HEK293 (cell line): Measurements from ENCODE around the gene CX3CL1.

Source experiments
- CTCF ChIA-PET: fragments of 350-600 bp; formaldehyde crosslinking; extraction: SDS; loops from one replicate; lab custom pipeline; 2021; ENCODE audit warnings: antibody characterized with exemption; lab: Yijun Ruan, JAX
- POLR2A ChIA-PET: fragments of 300-600 bp; formaldehyde crosslinking; extraction: SDS; loops from one replicate; lab custom pipeline; 2020; ENCODE audit warnings: antibody characterized with exemption, inconsistent platforms; lab: Yijun Ruan, JAX
- H3K27ac ChIP-seq: fragments of 200-500 bp; sonication (Bioruptor generic); 2 replicates; pipeline ENCODE4 v1.5.1; 2014; ENCODE audit warnings: low read depth, low read length, control low read depth, inconsistent platforms; ENCODE audit errors: extremely low read depth
- H3K36me3 ChIP-seq, 2 experiments: fragments of 200-500 bp in 1 of 2; sonication (Bioruptor generic) in 1 of 2; 1 replicate in 1 of 2; 2 replicates in 1 of 2; pipeline ENCODE4 v1.5.1; 2014 to 2017; ENCODE audit warnings: inconsistent platforms in 2 of 2, low read length in 2 of 2; ENCODE audit not compliant: control insufficient read depth in 2 of 2, insufficient read depth in 1 of 2
- H3K4me1 ChIP-seq: fragments of 200-500 bp; sonication (Bioruptor generic); 2 replicates; pipeline ENCODE4 v1.5.1; 2014; ENCODE audit warnings: mild to moderate bottlenecking, low read length, inconsistent platforms; ENCODE audit not compliant: control insufficient read depth, insufficient read depth
- H3K4me3 ChIP-seq: 2 replicates; pipeline ENCODE4 v1.5.1; 2011; ENCODE audit warnings: low read depth, mild to moderate bottlenecking, control low read depth, low read length, moderate library complexity
- H3K9me3 ChIP-seq: fragments of 200-500 bp; sonication (Bioruptor generic); 2 replicates; pipeline ENCODE4 v1.5.1; 2014; ENCODE audit warnings: low read depth, low read length, inconsistent platforms; ENCODE audit not compliant: control insufficient read depth, insufficient read depth
- IKZF3 ChIP-seq: fragments of 450-650 bp; IDR thresholded peaks from 2 replicates; pipeline ENCODE4 v1.5.0; 2018; ENCODE audit warnings: missing biosample characterization, mild to moderate bottlenecking, missing genetic modification characterization, moderate library complexity
- OVOL3 ChIP-seq: fragments of 450-650 bp; formaldehyde crosslinking; IDR thresholded peaks from 2 replicates; pipeline ENCODE4 v1.5.1; 2016; ENCODE audit warnings: missing biosample characterization, missing genetic modification characterization
- TCF7L2 ChIP-seq: IDR thresholded peaks from 2 replicates; pipeline ENCODE4 v1.6.1; 2011; ENCODE audit warnings: low read depth, mild to moderate bottlenecking, inconsistent platforms, low read length, moderate library complexity, borderline replicate concordance
- ZBTB1 ChIP-seq: fragments of 450-650 bp; formaldehyde crosslinking; IDR thresholded peaks from 2 replicates; pipeline ENCODE4 v1.5.1; 2016; ENCODE audit warnings: missing biosample characterization, missing genetic modification characterization
- ZBTB7A ChIP-seq: fragments of 450-650 bp; formaldehyde crosslinking; IDR thresholded peaks from 2 replicates; pipeline ENCODE4 v1.5.1; 2016; ENCODE audit warnings: low read depth, missing biosample characterization, missing genetic modification characterization
- ZFP3 ChIP-seq: fragments of 450-650 bp; formaldehyde crosslinking; IDR thresholded peaks from 2 replicates; pipeline ENCODE4 v1.5.1; 2016; ENCODE audit warnings: low read depth, missing biosample characterization, missing genetic modification characterization
- ZFP69B ChIP-seq: fragments of 450-650 bp; formaldehyde crosslinking; IDR thresholded peaks from 2 replicates; pipeline ENCODE4 v1.5.1; 2016; ENCODE audit warnings: missing biosample characterization, missing genetic modification characterization
- ZNF114 ChIP-seq: fragments of 450-650 bp; formaldehyde crosslinking; IDR thresholded peaks from 2 replicates; pipeline ENCODE4 v1.5.0; 2017; ENCODE audit warnings: missing biosample characterization, missing genetic modification characterization
- ZNF221 ChIP-seq: fragments of 450-650 bp; formaldehyde crosslinking; IDR thresholded peaks from 2 replicates; pipeline ENCODE4 v1.5.1; 2017; ENCODE audit warnings: missing biosample characterization, missing genetic modification characterization, borderline replicate concordance
- ZNF350 ChIP-seq: fragments of 450-650 bp; formaldehyde crosslinking; IDR thresholded peaks from 2 replicates; pipeline ENCODE4 v1.5.0; 2017; ENCODE audit warnings: missing biosample characterization, mild to moderate bottlenecking, missing genetic modification characterization
- ZNF544 ChIP-seq: fragments of 450-650 bp; formaldehyde crosslinking; IDR thresholded peaks from 2 replicates; pipeline ENCODE4 v1.5.0; 2017; ENCODE audit warnings: missing biosample characterization, missing genetic modification characterization
- ZNF555 ChIP-seq: fragments of 450-650 bp; formaldehyde crosslinking; conservative IDR thresholded peaks from 2 replicates; pipeline ENCODE4 v1.5.1; 2017; ENCODE audit warnings: missing biosample characterization, mild to moderate bottlenecking, missing genetic modification characterization, inconsistent platforms
- ZNF585B ChIP-seq: fragments of 450-650 bp; formaldehyde crosslinking; IDR thresholded peaks from 2 replicates; pipeline ENCODE4 v1.5.1; 2016; ENCODE audit warnings: missing biosample characterization, missing genetic modification characterization
- ZNF621 ChIP-seq: fragments of 450-650 bp; formaldehyde crosslinking; IDR thresholded peaks from 2 replicates; pipeline ENCODE4 v1.5.1; 2017; ENCODE audit warnings: missing biosample characterization, missing genetic modification characterization
- ZNF626 ChIP-seq: fragments of 450-650 bp; sonication (Bioruptor Pico); formaldehyde crosslinking; IDR thresholded peaks from 2 replicates; pipeline ENCODE4 v1.5.1; 2018; ENCODE audit warnings: missing biosample characterization, missing genetic modification characterization, inconsistent platforms
- ZNF837 ChIP-seq: fragments of 450-650 bp; formaldehyde crosslinking; IDR thresholded peaks from 2 replicates; pipeline ENCODE4 v1.5.1; 2016; ENCODE audit warnings: missing biosample characterization, missing genetic modification characterization
- TF ChIP-seq, protein P1 (sequence below): fragments of 450-650 bp; formaldehyde crosslinking; IDR thresholded peaks from 2 replicates; pipeline ENCODE4 v1.5.1; 2016; ENCODE audit warnings: missing biosample characterization, missing genetic modification characterization
- TF ChIP-seq, protein P2 (sequence below): fragments of 450-650 bp; formaldehyde crosslinking; IDR thresholded peaks from 2 replicates; pipeline ENCODE4 v1.5.1; 2016; ENCODE audit warnings: missing biosample characterization, missing genetic modification characterization
- TF ChIP-seq, protein P3 (sequence below): fragments of 450-650 bp; formaldehyde crosslinking; optimal IDR thresholded peaks from 2 replicates; pipeline ENCODE3; 2016; ENCODE audit warnings: missing biosample characterization, mild to moderate bottlenecking, missing genetic modification characterization
- TF ChIP-seq, protein P4 (sequence below): fragments of 450-650 bp; formaldehyde crosslinking; IDR thresholded peaks from 2 replicates; pipeline ENCODE4 v1.5.1; 2016; ENCODE audit warnings: missing biosample characterization, missing genetic modification characterization
- TF ChIP-seq, protein P5 (sequence below): fragments of 450-650 bp; formaldehyde crosslinking; IDR thresholded peaks from 2 replicates; pipeline ENCODE4 v1.5.1; 2016; ENCODE audit warnings: missing biosample characterization, missing genetic modification characterization

Gene CX3CL1

DNA sequence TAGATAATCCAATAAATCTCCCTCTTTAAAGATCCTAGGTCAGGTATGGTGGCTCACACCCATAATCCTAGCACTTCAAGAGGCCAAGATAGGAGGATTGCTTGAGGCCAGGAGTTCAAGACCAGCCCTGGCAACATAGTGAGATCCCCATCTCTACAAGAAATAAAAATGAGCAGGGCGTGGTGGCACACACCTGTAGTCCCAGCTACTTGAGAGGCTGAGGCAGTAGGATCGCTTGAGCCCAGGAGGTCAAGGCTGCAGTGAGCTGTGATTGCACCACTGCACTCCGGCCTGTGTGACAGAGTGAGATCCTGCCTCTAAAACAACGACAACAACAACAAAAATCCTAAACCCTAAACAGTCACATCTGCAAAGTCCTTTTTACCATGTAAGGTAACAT is 15.7 kb upstream of the CX3CL1 start:
- no peaks in the 10 kb centered on the region for H3K4me1 ChIP-seq
- TF ChIP-seq ZNF221 (tag by site-specific recombination): no peak
- no peak for TF ChIP-seq ZNF585B
- TF ChIP-seq ZNF555 (tag by site-specific recombination): no peak
- TF ChIP-seq OVOL3: no peak
- TF ChIP-seq ZBTB7A: no peak
- no peak for TF ChIP-seq ZFP69B (tag by site-specific recombination)
- no peak overlapping the region for H3K27ac ChIP-seq
- H3K36me3 ChIP-seq: no peaks in the 10 kb centered on the region
- CTCF ChIA-PET: interaction anchor here (1.1 kb wide), 1 partner anchor 63 kb away, joined by 3 read pairs; no protein-coding TSS in a partner anchor
- H3K9me3 ChIP-seq: no peaks in the 10 kb centered on the region
- no peak overlapping the region for H3K4me3 ChIP-seq
- POLR2A ChIA-PET: no interaction called here

DNA sequence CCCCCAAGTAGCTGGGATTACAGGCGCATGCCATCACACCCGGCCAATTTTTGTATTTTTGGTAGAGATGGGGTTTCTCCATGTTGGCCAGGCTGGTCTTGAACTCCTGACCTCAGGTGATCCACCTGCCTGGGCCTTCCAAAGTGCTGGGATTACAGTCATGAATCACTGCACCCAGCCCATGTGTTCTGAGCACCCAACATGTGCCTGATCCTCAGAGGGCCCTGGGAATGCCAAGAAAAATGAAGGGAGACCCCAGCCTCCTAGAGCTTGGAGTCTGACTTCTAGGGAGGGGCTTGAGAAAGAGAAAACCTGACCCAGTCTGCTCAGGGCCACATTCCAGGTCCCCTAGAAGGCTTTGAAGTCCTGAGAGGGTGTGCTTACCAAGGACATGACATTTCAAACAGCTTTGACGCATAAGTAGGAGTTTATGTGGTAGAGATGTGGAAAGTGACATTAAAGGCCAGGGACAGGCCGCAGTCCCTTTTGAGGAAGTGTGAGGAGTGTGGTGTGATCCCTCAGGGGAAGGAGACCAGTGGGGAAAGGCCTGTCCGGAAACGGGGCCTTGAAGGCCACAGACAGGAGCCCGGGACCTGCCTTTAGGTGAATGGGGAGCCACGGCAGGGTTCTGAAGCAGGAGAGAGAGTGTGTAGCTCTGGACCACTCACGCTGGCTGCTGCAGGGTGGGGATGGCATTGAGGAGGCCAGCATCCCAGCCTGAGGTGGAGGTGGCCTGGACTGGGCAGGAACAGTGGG is 14.8 kb upstream of the CX3CL1 start:
- CTCF ChIA-PET: no interaction called here
- Histone ChIP-seq H3K27ac (no peak overlapping the region), H3K36me3 (no peaks in the 10 kb centered on the region), H3K9me3 (no peaks in the 10 kb centered on the region), H3K4me3 (no peak overlapping the region), H3K4me1 (no peaks in the 10 kb centered on the region)
- POLR2A ChIA-PET: no interaction called here
- TF ChIP-seq ZNF114 (tag by site-specific recombination) (no peak), ZFP3 (tag by site-specific recombination) (peak; percentile 68)

DNA sequence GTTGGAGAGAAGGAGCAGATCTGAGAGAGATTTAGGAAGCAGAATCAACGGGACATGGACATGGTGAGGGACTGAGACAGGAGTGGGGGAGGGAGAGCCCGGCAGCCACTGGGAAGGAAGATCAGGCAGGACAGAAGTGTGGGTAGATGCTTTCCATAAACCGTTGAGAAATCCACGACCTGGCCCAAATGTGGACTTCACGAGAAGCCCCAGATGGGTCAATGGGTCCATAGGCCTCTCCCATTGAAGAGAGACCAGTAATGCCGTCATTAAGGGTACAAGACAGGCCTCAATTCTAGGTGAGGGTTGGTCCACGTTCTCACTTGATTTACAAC is 14.2 kb upstream of the CX3CL1 start:
- Histone ChIP-seq H3K4me3 (no peak overlapping the region), H3K27ac (no peak overlapping the region), H3K4me1 (no peaks in the 10 kb centered on the region), H3K36me3 (no peaks in the 10 kb centered on the region), H3K9me3 (no peaks in the 10 kb centered on the region)
- POLR2A ChIA-PET: no interaction called here
- CTCF ChIA-PET: no interaction called here
- no peak for TF ChIP-seq ZNF350 (tag by site-specific recombination)
- TF ChIP-seq, protein P1, sequence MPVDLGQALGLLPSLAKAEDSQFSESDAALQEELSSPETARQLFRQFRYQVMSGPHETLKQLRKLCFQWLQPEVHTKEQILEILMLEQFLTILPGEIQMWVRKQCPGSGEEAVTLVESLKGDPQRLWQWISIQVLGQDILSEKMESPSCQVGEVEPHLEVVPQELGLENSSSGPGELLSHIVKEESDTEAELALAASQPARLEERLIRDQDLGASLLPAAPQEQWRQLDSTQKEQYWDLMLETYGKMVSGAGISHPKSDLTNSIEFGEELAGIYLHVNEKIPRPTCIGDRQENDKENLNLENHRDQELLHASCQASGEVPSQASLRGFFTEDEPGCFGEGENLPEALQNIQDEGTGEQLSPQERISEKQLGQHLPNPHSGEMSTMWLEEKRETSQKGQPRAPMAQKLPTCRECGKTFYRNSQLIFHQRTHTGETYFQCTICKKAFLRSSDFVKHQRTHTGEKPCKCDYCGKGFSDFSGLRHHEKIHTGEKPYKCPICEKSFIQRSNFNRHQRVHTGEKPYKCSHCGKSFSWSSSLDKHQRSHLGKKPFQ (tag by site-specific recombination): no peak
- TF ChIP-seq, protein P2, sequence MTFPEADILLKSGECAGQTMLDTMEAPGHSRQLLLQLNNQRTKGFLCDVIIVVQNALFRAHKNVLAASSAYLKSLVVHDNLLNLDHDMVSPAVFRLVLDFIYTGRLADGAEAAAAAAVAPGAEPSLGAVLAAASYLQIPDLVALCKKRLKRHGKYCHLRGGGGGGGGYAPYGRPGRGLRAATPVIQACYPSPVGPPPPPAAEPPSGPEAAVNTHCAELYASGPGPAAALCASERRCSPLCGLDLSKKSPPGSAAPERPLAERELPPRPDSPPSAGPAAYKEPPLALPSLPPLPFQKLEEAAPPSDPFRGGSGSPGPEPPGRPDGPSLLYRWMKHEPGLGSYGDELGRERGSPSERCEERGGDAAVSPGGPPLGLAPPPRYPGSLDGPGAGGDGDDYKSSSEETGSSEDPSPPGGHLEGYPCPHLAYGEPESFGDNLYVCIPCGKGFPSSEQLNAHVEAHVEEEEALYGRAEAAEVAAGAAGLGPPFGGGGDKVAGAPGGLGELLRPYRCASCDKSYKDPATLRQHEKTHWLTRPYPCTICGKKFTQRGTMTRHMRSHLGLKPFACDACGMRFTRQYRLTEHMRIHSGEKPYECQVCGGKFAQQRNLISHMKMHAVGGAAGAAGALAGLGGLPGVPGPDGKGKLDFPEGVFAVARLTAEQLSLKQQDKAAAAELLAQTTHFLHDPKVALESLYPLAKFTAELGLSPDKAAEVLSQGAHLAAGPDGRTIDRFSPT (tag by site-specific recombination): no peak
- no peak for TF ChIP-seq TCF7L2
- TF ChIP-seq ZBTB1: no peak
- no peak for TF ChIP-seq IKZF3 (tag by site-specific recombination)
- TF ChIP-seq, protein P3, sequence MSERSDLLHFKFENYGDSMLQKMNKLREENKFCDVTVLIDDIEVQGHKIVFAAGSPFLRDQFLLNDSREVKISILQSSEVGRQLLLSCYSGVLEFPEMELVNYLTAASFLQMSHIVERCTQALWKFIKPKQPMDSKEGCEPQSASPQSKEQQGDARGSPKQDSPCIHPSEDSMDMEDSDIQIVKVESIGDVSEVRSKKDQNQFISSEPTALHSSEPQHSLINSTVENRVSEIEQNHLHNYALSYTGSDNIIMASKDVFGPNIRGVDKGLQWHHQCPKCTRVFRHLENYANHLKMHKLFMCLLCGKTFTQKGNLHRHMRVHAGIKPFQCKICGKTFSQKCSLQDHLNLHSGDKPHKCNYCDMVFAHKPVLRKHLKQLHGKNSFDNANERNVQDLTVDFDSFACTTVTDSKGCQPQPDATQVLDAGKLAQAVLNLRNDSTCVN (tag by site-specific recombination): no peak
- TF ChIP-seq, protein P4, sequence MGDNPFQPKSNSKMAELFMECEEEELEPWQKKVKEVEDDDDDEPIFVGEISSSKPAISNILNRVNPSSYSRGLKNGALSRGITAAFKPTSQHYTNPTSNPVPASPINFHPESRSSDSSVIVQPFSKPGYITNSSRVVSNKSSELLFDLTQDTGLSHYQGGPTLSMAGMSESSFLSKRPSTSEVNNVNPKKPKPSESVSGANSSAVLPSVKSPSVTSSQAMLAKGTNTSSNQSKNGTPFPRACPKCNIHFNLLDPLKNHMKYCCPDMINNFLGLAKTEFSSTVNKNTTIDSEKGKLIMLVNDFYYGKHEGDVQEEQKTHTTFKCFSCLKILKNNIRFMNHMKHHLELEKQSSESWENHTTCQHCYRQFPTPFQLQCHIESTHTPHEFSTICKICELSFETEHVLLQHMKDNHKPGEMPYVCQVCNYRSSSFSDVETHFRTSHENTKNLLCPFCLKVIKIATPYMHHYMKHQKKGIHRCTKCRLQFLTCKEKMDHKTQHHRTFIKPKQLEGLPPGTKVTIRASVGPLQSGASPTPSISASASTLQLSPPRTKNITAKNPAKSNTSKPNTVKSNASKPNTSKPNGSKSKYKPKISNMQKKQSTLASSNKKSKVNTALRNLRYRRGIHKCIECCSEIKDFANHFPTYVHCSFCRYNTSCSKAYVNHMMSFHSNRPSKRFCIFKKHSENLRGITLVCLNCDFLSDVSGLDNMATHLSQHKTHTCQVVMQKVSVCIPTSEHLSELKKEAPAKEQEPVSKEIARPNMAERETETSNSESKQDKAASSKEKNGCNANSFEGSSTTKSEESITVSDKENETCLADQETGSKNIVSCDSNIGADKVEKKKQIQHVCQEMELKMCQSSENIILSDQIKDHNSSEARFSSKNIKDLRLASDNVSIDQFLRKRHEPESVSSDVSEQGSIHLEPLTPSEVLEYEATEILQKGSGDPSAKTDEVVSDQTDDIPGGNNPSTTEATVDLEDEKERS: no peak
- TF ChIP-seq ZNF626: no peak
- TF ChIP-seq ZNF544 (tag by site-specific recombination): no peak
- no peak for TF ChIP-seq ZNF837 (tag by site-specific recombination)
- TF ChIP-seq ZNF621 (tag by site-specific recombination): no peak
- TF ChIP-seq, protein P5, sequence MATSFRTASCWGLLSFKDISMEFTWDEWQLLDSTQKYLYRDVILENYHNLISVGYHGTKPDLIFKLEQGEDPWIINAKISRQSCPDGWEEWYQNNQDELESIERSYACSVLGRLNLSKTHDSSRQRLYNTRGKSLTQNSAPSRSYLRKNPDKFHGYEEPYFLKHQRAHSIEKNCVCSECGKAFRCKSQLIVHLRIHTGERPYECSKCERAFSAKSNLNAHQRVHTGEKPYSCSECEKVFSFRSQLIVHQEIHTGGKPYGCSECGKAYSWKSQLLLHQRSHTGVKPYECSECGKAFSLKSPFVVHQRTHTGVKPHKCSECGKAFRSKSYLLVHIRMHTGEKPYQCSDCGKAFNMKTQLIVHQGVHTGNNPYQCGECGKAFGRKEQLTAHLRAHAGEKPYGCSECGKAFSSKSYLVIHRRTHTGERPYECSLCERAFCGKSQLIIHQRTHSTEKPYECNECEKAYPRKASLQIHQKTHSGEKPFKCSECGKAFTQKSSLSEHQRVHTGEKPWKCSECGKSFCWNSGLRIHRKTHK: no peak
